ENCODE data around the gene PCDHA5.
"Not testable (repeated sequence)": the region's sequence is repeated elsewhere in the genome, so short reads cannot be mapped to it uniquely, and the experiment has no call there.

The PCDHA5 gene

GRCh38 chr5:140791089-140791488, 30.3 kb upstream of the PCDHA5 start:
- Histone ChIP-seq H3K4me2 (ENCODE audit: low read length) (no peak overlapping the region), H3F3A (ENCODE audit: control insufficient read depth, insufficient read depth) (no peaks in the 10 kb centered on the region), H3K27ac (ENCODE audit: low read depth, low read length) (no peak overlapping the region), H3K4me1 (ENCODE audit: control insufficient read depth, low read length) (no peaks in the 10 kb centered on the region), H3K27me3 (ENCODE audit: control insufficient read depth, low read length) (no peaks in the 10 kb centered on the region), H3K36me3 (ENCODE audit: control insufficient read depth, low read length) (no peaks in the 10 kb centered on the region), H4K20me1 (ENCODE audit: control insufficient read depth, insufficient read depth, low read depth, low read length) (no peaks in the 10 kb centered on the region), H3K4me3 (ENCODE audit: low read length) (no peak overlapping the region), H3K9me3 (ENCODE audit: control insufficient read depth, insufficient read depth, low read length) (peaks cover 9% of the 10 kb centered on the region; the same call in 1 of the 2 replicates), H3K79me2 (ENCODE audit: control insufficient read depth, low read length) (no peaks in the 10 kb centered on the region), H3K9me2 (replicated peaks; ENCODE audit: control insufficient read depth, low read length) (no peaks in the 10 kb centered on the region)
- no peak for TF ChIP-seq EZH2phosphoT487 (IDR thresholded peaks at IDR 0.05; ENCODE audit: borderline replicate concordance, low read length)
- TF ChIP-seq CTCF (IDR thresholded peaks at IDR 0.05; ENCODE audit: low read depth, low read length, poor library complexity, severe bottlenecking), result no peak

GRCh38 chr5:140794595-140795258, 26.7 kb upstream of the PCDHA5 start, which contains the start of gene PCDHA2:
TSS of gene PCDHA2 (plus strand) at chr5:140794852.
- Histone ChIP-seq H3K9me2 (replicated peaks; ENCODE audit: control insufficient read depth, low read length) (no peaks in the 10 kb centered on the region), H3K4me3 (ENCODE audit: low read length) (no peak within 1 kb of the TSS), H3K36me3 (ENCODE audit: control insufficient read depth, low read length) (no peaks in the 10 kb centered on the region), H3K79me2 (ENCODE audit: control insufficient read depth, low read length) (no peaks in the 10 kb centered on the region), H3K27ac (ENCODE audit: low read depth, low read length) (no peak within 1 kb of the TSS), H3F3A (ENCODE audit: control insufficient read depth, insufficient read depth) (no peaks in the 10 kb centered on the region), H4K20me1 (ENCODE audit: control insufficient read depth, insufficient read depth, low read depth, low read length) (no peaks in the 10 kb centered on the region), H3K9me3 (ENCODE audit: control insufficient read depth, insufficient read depth, low read length) (no peaks in the 10 kb centered on the region; the same call in 1 of the 2 replicates), H3K4me1 (ENCODE audit: control insufficient read depth, low read length) (no peaks in the 10 kb centered on the region), H3K27me3 (ENCODE audit: control insufficient read depth, low read length) (no peaks in the 10 kb centered on the region), H3K4me2 (ENCODE audit: low read length) (no peak within 1 kb of the TSS)
- peak; percentile 26 for TF ChIP-seq CTCF (IDR thresholded peaks at IDR 0.05; ENCODE audit: low read depth, low read length, poor library complexity, severe bottlenecking)
- TF ChIP-seq EZH2phosphoT487 (IDR thresholded peaks at IDR 0.05; ENCODE audit: borderline replicate concordance, low read length), result no peak

- Histone ChIP-seq H3F3A (ENCODE audit: control insufficient read depth, insufficient read depth) (no peaks in the 10 kb centered on the region), H3K4me3 (ENCODE audit: low read length) (no peak overlapping the region), H3K4me1 (ENCODE audit: control insufficient read depth, low read length) (no peaks in the 10 kb centered on the region), H3K9me2 (replicated peaks; ENCODE audit: control insufficient read depth, low read length) (no peaks in the 10 kb centered on the region), H4K20me1 (ENCODE audit: control insufficient read depth, insufficient read depth, low read depth, low read length) (no peaks in the 10 kb centered on the region), H3K9me3 (ENCODE audit: control insufficient read depth, insufficient read depth, low read length) (no peaks in the 10 kb centered on the region; the same call in 1 of the 2 replicates), H3K27ac (ENCODE audit: low read depth, low read length) (no peak overlapping the region), H3K79me2 (ENCODE audit: control insufficient read depth, low read length) (no peaks in the 10 kb centered on the region), H3K36me3 (ENCODE audit: control insufficient read depth, low read length) (no peaks in the 10 kb centered on the region), H3K4me2 (ENCODE audit: low read length) (no peak overlapping the region), H3K27me3 (ENCODE audit: control insufficient read depth, low read length) (no peaks in the 10 kb centered on the region)
- no peak for TF ChIP-seq EZH2phosphoT487 (IDR thresholded peaks at IDR 0.05; ENCODE audit: borderline replicate concordance, low read length)
- no peak for TF ChIP-seq CTCF (IDR thresholded peaks at IDR 0.05; ENCODE audit: low read depth, low read length, poor library complexity, severe bottlenecking)
Measured at GRCh38 chr5:140795259-140795641, 26.2 kb upstream of the PCDHA5 start.

GRCh38 chr5:140796072-140796717, 25.2 kb upstream of the PCDHA5 start:
- not testable (repeated sequence) for H3K4me1 ChIP-seq (ENCODE audit: control insufficient read depth, low read length); H3K4me3 ChIP-seq (ENCODE audit: low read length); H3K9me3 ChIP-seq (ENCODE audit: control insufficient read depth, insufficient read depth, low read length); H3F3A ChIP-seq (ENCODE audit: control insufficient read depth, insufficient read depth); H3K36me3 ChIP-seq (ENCODE audit: control insufficient read depth, low read length); H3K27me3 ChIP-seq (ENCODE audit: control insufficient read depth, low read length); H3K79me2 ChIP-seq (ENCODE audit: control insufficient read depth, low read length); H4K20me1 ChIP-seq (ENCODE audit: control insufficient read depth, insufficient read depth, low read depth, low read length); H3K4me2 ChIP-seq (ENCODE audit: low read length); H3K9me2 ChIP-seq (replicated peaks; ENCODE audit: control insufficient read depth, low read length); H3K27ac ChIP-seq (ENCODE audit: low read depth, low read length)

Data from DOHH2 (cell line).